ENCODE measurements around the gene GNAQ. TPM values are rescaled to one million over a fixed set of nuclear protein-coding genes. Genes with fewer than 3 reads are reported as not detected.
A peak's percentile ranks its signal among the peaks of the same experiment; 100 is the strongest.

Gene GNAQ
- polyA plus RNA-seq, 3 donors from 2014 or later: 4.5 to 7.4 (median 5.1) TPM

- Mint-ChIP-seq H3K4me1 (peaks cover 16 to 24% of the 10 kb centered on the region in 2 donors), H3K36me3 (peaks cover 4 to 23% (median 12%) of the 10 kb centered on the region in 3 donors), H3K27me3 (ENCODE audit: low read depth in 3 of 3) (peaks cover 0 to 5% (median 0%) of the 10 kb centered on the region in 3 donors), H3K9me3 (no peaks in the 10 kb centered on the region), H3K27ac (no peak overlapping the region), H3K4me3 (no peak overlapping the region)
- DNase-seq: no peak
Measured at GRCh38 chr9:77811832-77812231, 219.8 kb downstream of the GNAQ start.

- Mint-ChIP-seq H3K4me3 (no peak overlapping the region), H3K36me3 (peaks cover 4 to 23% (median 12%) of the 10 kb centered on the region in 3 donors), H3K9me3 (no peaks in the 10 kb centered on the region), H3K27ac (no peak overlapping the region), H3K4me1 (peaks cover 16 to 31% of the 10 kb centered on the region in 2 donors), H3K27me3 (ENCODE audit: low read depth in 3 of 3) (peaks cover 0 to 5% (median 0%) of the 10 kb centered on the region in 3 donors)
- no peak for DNase-seq
Measured at GRCh38 chr9:77810637-77811119, 220.9 kb downstream of the GNAQ start.

- H3K27ac Mint-ChIP-seq: no peak overlapping the region
- no peak for DNase-seq
- peaks cover 16 to 31% of the 10 kb centered on the region in 2 donors for H3K4me1 Mint-ChIP-seq
- no peaks in the 10 kb centered on the region for H3K9me3 Mint-ChIP-seq
- no peak overlapping the region for H3K4me3 Mint-ChIP-seq
- peaks cover 4 to 23% (median 12%) of the 10 kb centered on the region in 3 donors for H3K36me3 Mint-ChIP-seq
- peaks cover 0 to 5% (median 0%) of the 10 kb centered on the region in 3 donors for H3K27me3 Mint-ChIP-seq (ENCODE audit: low read depth in 3 of 3)
Measured at GRCh38 chr9:77810047-77810446, 221.6 kb downstream of the GNAQ start.

- Mint-ChIP-seq H3K4me1 (peaks cover 16 to 34% of the 10 kb centered on the region in 2 donors), H3K9me3 (no peaks in the 10 kb centered on the region), H3K36me3 (peaks cover 4 to 23% (median 12%) of the 10 kb centered on the region in 3 donors), H3K27me3 (ENCODE audit: low read depth in 3 of 3) (peaks cover 0 to 5% (median 0%) of the 10 kb centered on the region in 3 donors), H3K4me3 (no peak overlapping the region), H3K27ac (no peak overlapping the region)
- DNase-seq: no peak
Measured at GRCh38 chr9:77809552-77809951, 222.1 kb downstream of the GNAQ start.

- peaks cover under 1 to 19% (median 8%) of the 10 kb centered on the region in 3 donors for H3K36me3 Mint-ChIP-seq
- H3K9me3 Mint-ChIP-seq: no peaks in the 10 kb centered on the region
- peak overlapping the region in 1 of 6 donors; percentile 65 for H3K27ac Mint-ChIP-seq
- no peak overlapping the region for H3K4me3 Mint-ChIP-seq
- no peak for DNase-seq
- peaks cover 16 to 37% of the 10 kb centered on the region in 2 donors for H3K4me1 Mint-ChIP-seq
- peaks cover 0 to 5% (median 0%) of the 10 kb centered on the region in 3 donors for H3K27me3 Mint-ChIP-seq (ENCODE audit: low read depth in 3 of 3)
Measured at GRCh38 chr9:77808751-77809081, 222.9 kb downstream of the GNAQ start.

GRCh38 chr9:77807846-77808750 lies 223.5 kb downstream of the GNAQ start:
- H3K9me3 Mint-ChIP-seq: no peaks in the 10 kb centered on the region
- H3K4me3 Mint-ChIP-seq: no peak overlapping the region
- no peak for DNase-seq
- peaks cover 0 to 19% (median 6%) of the 10 kb centered on the region in 3 donors for H3K36me3 Mint-ChIP-seq
- peak overlapping the region in 4 of 6 donors; percentile 9 to 68 (median 48) for H3K27ac Mint-ChIP-seq
- H3K27me3 Mint-ChIP-seq (ENCODE audit: low read depth in 3 of 3): peaks cover 0 to 5% (median 0%) of the 10 kb centered on the region in 3 donors
- H3K4me1 Mint-ChIP-seq: peaks cover 16 to 41% of the 10 kb centered on the region in 2 donors

GRCh38 chr9:77807281-77807683 lies 224.3 kb downstream of the GNAQ start:
- peaks cover 16 to 42% of the 10 kb centered on the region in 2 donors for H3K4me1 Mint-ChIP-seq
- peaks cover 0 to 5% (median 0%) of the 10 kb centered on the region in 3 donors for H3K27me3 Mint-ChIP-seq (ENCODE audit: low read depth in 3 of 3)
- peak overlapping the region in 1 of 6 donors; percentile 17 for H3K27ac Mint-ChIP-seq
- no peaks in the 10 kb centered on the region for H3K9me3 Mint-ChIP-seq
- H3K4me3 Mint-ChIP-seq: no peak overlapping the region
- peaks cover 0 to 19% (median 6%) of the 10 kb centered on the region in 3 donors for H3K36me3 Mint-ChIP-seq
- no peak for DNase-seq

GRCh38 chr9:77806741-77807140 lies 224.9 kb downstream of the GNAQ start:
- Mint-ChIP-seq H3K27me3 (ENCODE audit: low read depth in 3 of 3) (peaks cover 0 to 5% (median 0%) of the 10 kb centered on the region in 3 donors), H3K4me1 (peaks cover 16 to 42% of the 10 kb centered on the region in 2 donors), H3K4me3 (no peak overlapping the region), H3K9me3 (no peaks in the 10 kb centered on the region), H3K36me3 (peaks cover 0 to 19% (median 6%) of the 10 kb centered on the region in 3 donors), H3K27ac (no peak overlapping the region)
- no peak for DNase-seq

GRCh38 chr9:77805810-77806209 lies 225.8 kb downstream of the GNAQ start:
- H3K27me3 Mint-ChIP-seq (ENCODE audit: low read depth in 3 of 3): peaks cover 0 to 5% (median 0%) of the 10 kb centered on the region in 3 donors
- H3K4me1 Mint-ChIP-seq: peaks cover 16 to 42% of the 10 kb centered on the region in 2 donors
- no peak overlapping the region for H3K27ac Mint-ChIP-seq
- no peaks in the 10 kb centered on the region for H3K9me3 Mint-ChIP-seq
- no peak overlapping the region for H3K4me3 Mint-ChIP-seq
- no peak for DNase-seq
- H3K36me3 Mint-ChIP-seq: peaks cover 0 to 27% (median 6%) of the 10 kb centered on the region in 3 donors

- H3K27ac Mint-ChIP-seq: no peak overlapping the region
- H3K27me3 Mint-ChIP-seq (ENCODE audit: low read depth in 3 of 3): no peaks in the 10 kb centered on the region
- peaks cover 0 to 13% (median 4%) of the 10 kb centered on the region in 3 donors for H3K36me3 Mint-ChIP-seq
- DNase-seq: no peak
- no peaks in the 10 kb centered on the region for H3K9me3 Mint-ChIP-seq
- H3K4me1 Mint-ChIP-seq: peaks cover 12 to 34% of the 10 kb centered on the region in 2 donors
- no peak overlapping the region for H3K4me3 Mint-ChIP-seq
Measured at GRCh38 chr9:77803423-77803822, 228.2 kb downstream of the GNAQ start.

- H3K9me3 Mint-ChIP-seq: no peaks in the 10 kb centered on the region
- no peak overlapping the region for H3K4me3 Mint-ChIP-seq
- peaks cover 0 to 9% (median 0%) of the 10 kb centered on the region in 3 donors for H3K36me3 Mint-ChIP-seq
- no peaks in the 10 kb centered on the region for H3K27me3 Mint-ChIP-seq (ENCODE audit: low read depth in 3 of 3)
- H3K27ac Mint-ChIP-seq: no peak overlapping the region
- DNase-seq: no peak
- peaks cover 5 to 27% of the 10 kb centered on the region in 2 donors for H3K4me1 Mint-ChIP-seq
Measured at GRCh38 chr9:77802515-77803293, 228.9 kb downstream of the GNAQ start.

GRCh38 chr9:77802064-77802463 lies 229.5 kb downstream of the GNAQ start:
- Mint-ChIP-seq H3K36me3 (peaks cover 0 to 9% (median 0%) of the 10 kb centered on the region in 3 donors), H3K27ac (no peak overlapping the region)

GRCh38 chr9:77800924-77801551 lies 230.6 kb downstream of the GNAQ start:
- Mint-ChIP-seq H3K9me3 (no peaks in the 10 kb centered on the region), H3K27ac (no peak overlapping the region), H3K27me3 (ENCODE audit: low read depth in 3 of 3) (no peaks in the 10 kb centered on the region), H3K4me1 (peaks cover 0 to 12% of the 10 kb centered on the region in 2 donors), H3K36me3 (peaks cover 0 to 13% (median 0%) of the 10 kb centered on the region in 3 donors), H3K4me3 (no peak overlapping the region)
- no peak for DNase-seq

More at GRCh38 chr9:77802064-77802463, 229.5 kb downstream of the GNAQ start:
- Mint-ChIP-seq H3K4me1 (peaks cover 0 to 20% of the 10 kb centered on the region in 2 donors), H3K4me3 (no peak overlapping the region), H3K9me3 (no peaks in the 10 kb centered on the region), H3K27me3 (ENCODE audit: low read depth in 3 of 3) (no peaks in the 10 kb centered on the region)
- DNase-seq: no peak

All from immature natural killer cell (primary cell).